Measurements from ENCODE around the gene MRPS18A. TPM values are rescaled to one million over a fixed set of nuclear protein-coding genes. Genes with fewer than 3 reads are reported as not detected.
A peak's percentile ranks its signal among the peaks of the same experiment; 100 is the strongest.

The MRPS18A gene
- total and polyA plus RNA-seq, 2 of the 13 experiments (the other 11 are each of a cell fraction or from before 2014, with no cell fraction given): 87.8 to 89.1 TPM

DNA sequence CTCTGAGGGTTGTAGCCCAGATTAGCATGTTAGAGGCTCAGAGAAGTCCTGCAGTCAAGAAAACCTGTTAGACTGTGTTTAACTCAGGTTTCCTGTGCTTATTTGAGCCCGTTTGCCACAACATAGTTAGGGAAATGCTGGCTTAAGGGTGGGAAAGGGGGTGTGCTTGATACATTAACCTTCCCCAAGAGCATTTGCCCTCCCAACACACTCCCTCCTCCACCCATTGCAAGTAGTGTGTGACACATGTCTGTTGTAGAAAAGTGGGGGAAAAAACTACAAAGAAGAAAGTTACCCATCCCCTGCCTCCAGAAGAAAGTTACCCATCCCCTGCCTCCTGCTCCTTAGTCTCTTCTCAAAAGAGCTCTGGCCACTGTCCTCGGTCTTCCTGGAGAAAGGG, 36.8 kb upstream of the MRPS18A start:
- FAIRE-seq (peak; percentile 28), ATAC-seq (no peak; the same call in 2 of the 3 replicates), DNase-seq (ENCODE audit: low spot score) (no peak)
- POLR2A ChIA-PET: interaction anchor here (0.8 to 2.0 kb wide), 12 partner anchors 9 to 349 kb away, joined by 3 to 31 read pairs (median 6); partner anchors contain the start of gene VEGFA
- H3K27me3 ChIP-seq (ENCODE audit: control insufficient read depth in 1 of 2, insufficient read depth in 2 of 2, low read length in 2 of 2): peaks cover 0 to 5% of the 10 kb centered on the region in 2 experiments; a peak in 2 of 5 replicates
- H3K36me3 ChIP-seq (replicated peaks in 1 of 2; ENCODE audit: control insufficient read depth in 1 of 2, insufficient read depth in 2 of 2, low read length in 2 of 2): no peaks in the 10 kb centered on the region
- no peak overlapping the region for H3K27ac ChIP-seq (ENCODE audit: extremely low read length, insufficient read depth, low read length)
- peaks cover 45% of the 10 kb centered on the region for H3K4me1 ChIP-seq (ENCODE audit: insufficient read depth, low read length)
- TF ChIP-seq HOXA5 (CRISPR knock-in tag; IDR thresholded peaks at IDR 0.05) (0 out of 2 replicates have a peak, but pooled peaks have one; percentile 0), EEA1 (CRISPR knock-in tag; IDR thresholded peaks at IDR 0.05; ENCODE audit: borderline replicate concordance) (0 out of 2 replicates have a peak, but pooled peaks have one; percentile 42), REXO4 (CRISPR knock-in tag; IDR thresholded peaks at IDR 0.05; ENCODE audit: borderline replicate concordance) (0 out of 2 replicates have a peak, but pooled peaks have one; percentile 39), ZSCAN9 (CRISPR knock-in tag; IDR thresholded peaks at IDR 0.05; ENCODE audit: borderline replicate concordance) (no peak), ZSCAN31 (CRISPR knock-in tag; IDR thresholded peaks at IDR 0.05; ENCODE audit: low read depth) (no peak), ZNF33B (CRISPR knock-in tag; IDR thresholded peaks at IDR 0.05) (0 out of 2 replicates have a peak, but pooled peaks have one; percentile 1), NR2C2 (CRISPR knock-in tag; IDR thresholded peaks at IDR 0.05; ENCODE audit: borderline replicate concordance) (0 out of 2 replicates have a peak, but pooled peaks have one; percentile 3), ASH2L (IDR thresholded peaks at IDR 0.05; ENCODE audit: insufficient read length, low read depth, low read length) (peak; percentile 2), MED1 (CRISPR knock-in tag; IDR thresholded peaks at IDR 0.05) (0 out of 2 replicates have a peak, but pooled peaks have one; percentile 9), ZNF772 (CRISPR knock-in tag; IDR thresholded peaks at IDR 0.05) (0 out of 2 replicates have a peak, but pooled peaks have one; percentile 23), IRF2 (CRISPR knock-in tag; IDR thresholded peaks at IDR 0.05) (0 out of 2 replicates have a peak, but pooled peaks have one; percentile 4)
- TF ChIP-seq, protein P1, sequence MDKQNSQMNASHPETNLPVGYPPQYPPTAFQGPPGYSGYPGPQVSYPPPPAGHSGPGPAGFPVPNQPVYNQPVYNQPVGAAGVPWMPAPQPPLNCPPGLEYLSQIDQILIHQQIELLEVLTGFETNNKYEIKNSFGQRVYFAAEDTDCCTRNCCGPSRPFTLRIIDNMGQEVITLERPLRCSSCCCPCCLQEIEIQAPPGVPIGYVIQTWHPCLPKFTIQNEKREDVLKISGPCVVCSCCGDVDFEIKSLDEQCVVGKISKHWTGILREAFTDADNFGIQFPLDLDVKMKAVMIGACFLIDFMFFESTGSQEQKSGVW (CRISPR knock-in tag; IDR thresholded peaks at IDR 0.05; ENCODE audit: borderline replicate concordance): no peak
- H2AFZ ChIP-seq (ENCODE audit: low read length): no peak overlapping the region
- no peaks in the 10 kb centered on the region for H3K9me3 ChIP-seq (ENCODE audit: low read length)
- H3K9ac ChIP-seq (ENCODE audit: insufficient read depth, low read depth, low read length): no peak overlapping the region
- peak overlapping the region; percentile 70; the same call in 1 of the 2 replicates for H3K4me2 ChIP-seq (ENCODE audit: low read depth, low read length)
- BruUV-seq (replicated peaks): no TSS peak
- H4K20me1 ChIP-seq (ENCODE audit: insufficient read depth, low read length): no peaks in the 10 kb centered on the region
- intact Hi-C loops (cut with micrococcal nuclease; ENCODE audit: unreplicated experiment): loop anchor here (1.0 to 2.0 kb wide), 6 partner anchors 34 to 350 kb away; no protein-coding TSS in a partner anchor
- 24% methylated on average over 2 of the region's 2 CpGs for WGBS (ENCODE audit: low lambda C conversion rate)
- H3K79me2 ChIP-seq (ENCODE audit: insufficient read depth, low read length): no peaks in the 10 kb centered on the region
- in situ Hi-C loops (cut with HindIII; ENCODE audit: extremely low pct_ligation_motif_present, low pct_unique_long_range_greater_than_20kb): loop anchor here (5.0 kb wide), 3 partner anchors 43 to 353 kb away; no protein-coding TSS in a partner anchor
- H3K4me3 ChIP-seq (replicated peaks in 1 of 3; ENCODE audit: insufficient read depth in 1 of 3, low read depth in 2 of 3, low read length in 3 of 3): peak overlapping the region in 2 of 3 experiments; percentile 5 to 63; a peak in 2 of 6 replicates
- CTCF ChIA-PET (ENCODE audit: low intra/inter-chr PET ratio, low total read pairs): interaction anchor here (1.1 to 3.6 kb wide), 8 partner anchors 34 to 354 kb away, joined by 3 to 23 read pairs (median 13); partner anchors contain the start of gene VEGFA

Data from HepG2 (cell line).